Left ventricle myocardium inferior (tissue), 1 donor: ENCODE data around the gene CLEC17A. TPM values are rescaled to one million over a fixed set of nuclear protein-coding genes. Genes with fewer than 3 reads are reported as not detected.

Experiments used
- DNase-seq: peaks from one replicate; pipeline ENCODE4 v3.0.0-alpha.2; 2020
- H3K27ac ChIP-seq: fragments of 200-600 bp; replicated peaks from 2 replicates; pipeline ENCODE4 v1.8.0; 2021
- H3K27me3 ChIP-seq: fragments of 200-600 bp; 2 replicates; pipeline ENCODE4 v1.8.0; 2021; ENCODE audit warnings: low read depth
- H3K36me3 ChIP-seq: fragments of 200-600 bp; 2 replicates; pipeline ENCODE4 v1.8.0; 2021
- H3K4me1 ChIP-seq: fragments of 200-600 bp; 2 replicates; pipeline ENCODE4 v1.8.0; 2021
- H3K4me3 ChIP-seq: fragments of 200-600 bp; 2 replicates; pipeline ENCODE4 v1.8.0; 2021; ENCODE audit warnings: mild to moderate bottlenecking, moderate library complexity
- H3K9me3 ChIP-seq: fragments of 200-600 bp; replicated peaks from 2 replicates; pipeline ENCODE4 v1.8.0; 2021
- CTCF ChIP-seq: fragments of 200-600 bp; IDR thresholded peaks from 2 replicates; pipeline ENCODE4 v1.8.0; 2021; ENCODE audit warnings: antibody characterized with exemption, mild to moderate bottlenecking, borderline replicate concordance
- intact Hi-C: fragments of 100-400 bp; cut with micrococcal nuclease; formaldehyde crosslinking; loops from one replicate; pipeline ENCODE4 v1.11.0; 2022
- total RNA-seq: library from RNA; stranded (reverse); fragmentation: NEBNext Ultra II Directional; extraction: Animal tissue kit (Norgen Biotek cat#: 25700); gene quantifications from one replicate; pipeline ENCODE4 v1.2.1, GENCODE V29; 2021
- donor health status: DM: no; HTN: yes; CAD: no; lungs with severe emphysema.

CLEC17A gene
- total RNA-seq, 1 donor from 2014 or later = not detected

DNA sequence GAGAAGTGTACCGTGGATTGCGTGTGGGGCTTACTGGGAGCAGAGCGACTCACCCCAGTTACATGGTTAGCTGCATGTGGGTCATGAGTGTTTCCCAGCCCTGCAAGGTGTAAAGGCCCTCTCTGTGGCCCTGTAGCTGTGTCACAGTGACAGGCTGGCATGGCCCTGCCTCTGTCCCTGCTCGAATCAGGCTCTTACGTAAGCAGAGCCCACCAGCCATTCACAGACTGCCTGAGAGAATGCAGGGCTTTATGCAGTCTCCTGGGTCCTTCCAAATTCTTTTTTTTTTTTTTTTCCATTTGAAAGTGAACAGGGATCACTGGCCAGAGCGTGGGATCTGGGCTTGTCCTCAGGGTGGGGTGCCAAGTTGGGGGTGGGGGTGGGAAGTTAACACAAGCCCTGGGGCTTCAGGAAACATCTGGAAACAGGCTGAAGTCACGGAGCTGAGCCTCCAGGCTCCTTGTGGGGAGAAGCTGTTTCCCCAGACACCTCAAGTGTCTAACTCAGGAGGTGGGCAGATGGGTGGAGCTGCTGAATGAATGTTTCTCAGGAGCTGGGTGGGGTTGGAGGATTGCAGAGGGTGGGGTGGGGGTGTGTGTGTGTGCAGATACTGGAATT is 40.1 kb upstream of the CLEC17A start:
- no peaks in the 10 kb centered on the region for H3K36me3 ChIP-seq
- H3K4me3 ChIP-seq = no peak overlapping the region
- no peak for TF ChIP-seq CTCF
- peaks cover 39% of the 10 kb centered on the region for H3K4me1 ChIP-seq
- H3K27me3 ChIP-seq = no peaks in the 10 kb centered on the region
- peak overlapping the region; percentile 70 for H3K27ac ChIP-seq
- no peaks in the 10 kb centered on the region for H3K9me3 ChIP-seq
- no peak for DNase-seq
- intact Hi-C loops = no loop called here

DNA sequence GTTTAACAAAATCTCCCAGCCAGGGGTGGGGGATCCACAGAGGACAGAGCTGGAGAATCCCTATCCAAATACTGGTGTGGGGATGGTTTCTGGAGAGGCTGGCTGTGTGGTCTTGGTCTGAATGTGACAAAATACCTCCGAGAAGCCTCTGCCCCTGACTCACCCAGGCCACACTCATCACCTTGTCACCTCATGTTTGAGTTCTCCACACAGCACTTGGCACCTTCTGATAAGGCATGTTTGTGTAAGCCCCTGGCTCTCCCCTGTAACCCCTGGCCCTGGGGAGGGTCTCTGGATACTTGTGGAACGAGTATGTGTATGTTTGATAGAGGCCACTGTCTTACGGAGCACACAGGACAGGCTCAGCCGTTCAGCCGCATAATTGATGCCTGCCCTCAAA is 38.8 kb upstream of the CLEC17A start:
- TF ChIP-seq CTCF = no peak
- H3K27ac ChIP-seq = no peak overlapping the region

GRCh38 chr19:14544977-14545715 is 37.7 kb upstream of the CLEC17A start:
- peak; percentile 79 for DNase-seq
- peaks cover 41% of the 10 kb centered on the region for H3K4me1 ChIP-seq

More for the DNA sequence above, 38.8 kb upstream of the CLEC17A start:
- intact Hi-C loops = no loop called here
- no peak for DNase-seq
- no peaks in the 10 kb centered on the region for H3K9me3 ChIP-seq
- no peaks in the 10 kb centered on the region for H3K27me3 ChIP-seq
- peaks cover 6% of the 10 kb centered on the region for H3K36me3 ChIP-seq
- H3K4me1 ChIP-seq = peaks cover 36% of the 10 kb centered on the region
- H3K4me3 ChIP-seq = no peak overlapping the region

DNA sequence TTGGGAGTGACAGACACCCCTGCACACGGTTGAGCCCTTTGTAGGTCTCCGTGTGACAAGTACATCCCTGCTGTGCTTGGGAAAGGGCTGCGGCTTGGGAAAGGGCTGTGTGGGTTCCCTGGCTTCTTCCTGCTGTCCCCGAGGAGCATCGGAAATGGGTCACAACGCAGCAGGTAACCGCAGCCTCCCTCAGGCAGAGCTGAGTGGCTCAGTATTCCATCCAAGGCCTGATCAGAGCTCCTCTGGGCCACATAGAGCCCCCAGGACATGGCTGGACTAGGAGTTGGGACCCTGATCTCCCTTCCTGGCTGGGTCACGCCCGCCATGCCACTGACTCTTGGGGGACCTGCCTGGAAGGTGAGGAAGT is 37.2 kb upstream of the CLEC17A start:
- peak overlapping the region; percentile 60 for H3K27ac ChIP-seq
- H3K4me3 ChIP-seq = no peak overlapping the region

More at GRCh38 chr19:14544977-14545715, 37.7 kb upstream of the CLEC17A start:
- no peaks in the 10 kb centered on the region for H3K9me3 ChIP-seq
- peaks cover 17% of the 10 kb centered on the region for H3K36me3 ChIP-seq
- peak overlapping the region; percentile 60 for H3K27ac ChIP-seq
- H3K27me3 ChIP-seq = no peaks in the 10 kb centered on the region
- TF ChIP-seq CTCF = no peak
- no peak overlapping the region for H3K4me3 ChIP-seq
- intact Hi-C loops = no loop called here

DNA sequence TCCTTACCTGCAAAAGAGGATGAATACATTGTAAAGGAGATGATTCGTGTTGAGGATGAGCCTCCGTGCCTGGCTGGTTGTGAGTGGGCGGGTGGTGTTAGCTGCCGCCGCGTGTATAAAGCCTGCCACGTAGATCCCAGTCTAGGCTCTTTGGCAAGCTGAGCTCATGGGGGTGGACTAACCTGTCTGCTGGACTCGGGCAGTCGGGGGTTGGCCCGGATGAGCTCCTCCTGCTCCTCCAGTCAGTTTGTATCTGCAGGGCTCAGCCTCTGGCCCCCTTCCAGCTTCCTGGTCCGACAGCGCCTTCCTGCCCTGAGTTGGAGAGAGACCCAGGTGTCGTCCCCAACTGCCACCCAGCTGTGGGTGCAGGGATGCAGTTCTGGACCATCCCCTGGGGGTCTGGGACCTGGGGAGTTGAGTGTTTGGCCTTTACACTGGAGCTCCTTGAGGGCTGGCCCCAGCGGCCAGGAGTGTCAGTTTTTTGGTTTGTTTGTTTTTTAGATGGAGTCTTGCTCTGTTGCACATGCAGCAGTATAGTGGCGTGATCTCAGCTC is 32.6 kb upstream of the CLEC17A start:
- H3K4me3 ChIP-seq = no peak overlapping the region
- peaks cover 36% of the 10 kb centered on the region for H3K36me3 ChIP-seq
- intact Hi-C loops = no loop called here
- H3K4me1 ChIP-seq = peaks cover 53% of the 10 kb centered on the region
- DNase-seq = no peak
- no peaks in the 10 kb centered on the region for H3K27me3 ChIP-seq
- H3K9me3 ChIP-seq = no peaks in the 10 kb centered on the region
- no peak for TF ChIP-seq CTCF
- H3K27ac ChIP-seq = no peak overlapping the region

More for the DNA sequence above, 37.2 kb upstream of the CLEC17A start:
- Histone ChIP-seq H3K27me3 (no peaks in the 10 kb centered on the region), H3K9me3 (no peaks in the 10 kb centered on the region), H3K36me3 (peaks cover 19% of the 10 kb centered on the region), H3K4me1 (peaks cover 47% of the 10 kb centered on the region)
- DNase-seq = no peak
- no peak for TF ChIP-seq CTCF
- intact Hi-C loops = no loop called here
